B cell (primary cell): Measurements from ENCODE around the gene GLI3.

Source experiments
- CTCF ChIP-seq: fragments of 200-600 bp; IDR thresholded peaks from one replicate; pipeline ENCODE4 v1.8.0; 2022; ENCODE audit warnings: antibody characterized with exemption, mild to moderate bottlenecking
- EZH2 ChIP-seq: IDR thresholded peaks from 2 replicates; pipeline ENCODE4 v1.6.1; 2012; ENCODE audit warnings: borderline replicate concordance, low read depth, mild to moderate bottlenecking, moderate library complexity, low read length; ENCODE audit not compliant: insufficient read depth, poor library complexity, severe bottlenecking

- TF ChIP-seq CTCF = no peak
- TF ChIP-seq EZH2 = no peak
Measured at GRCh38 chr7:42137941-42138340, 99.1 kb downstream of the GLI3 start.
